Measurements from ENCODE around the gene GLI1. TPM values are rescaled to one million over a fixed set of nuclear protein-coding genes. Genes with fewer than 3 reads are reported as not detected.
A peak's percentile ranks its signal among the peaks of the same experiment; 100 is the strongest.

Gene GLI1
- total and polyA plus RNA-seq, 2 of the 13 experiments (the other 11 are each of a cell fraction or from before 2014, with no cell fraction given): 0.09 to 0.20 TPM

- POLR2A ChIA-PET: interaction anchor here (0.6 to 6.4 kb wide), 9 partner anchors 22 to 368 kb away, joined by 3 to 99 read pairs (median 9); partner anchors contain the start of genes DCTN2, DDIT3, INHBC and NAB2
- TF ChIP-seq ZBED4 (CRISPR knock-in tag; IDR thresholded peaks at IDR 0.05; ENCODE audit: borderline replicate concordance) (0 out of 2 replicates have a peak, but pooled peaks have one; percentile 31), ARID4A (CRISPR knock-in tag; IDR thresholded peaks at IDR 0.05; ENCODE audit: borderline replicate concordance) (peak; percentile 44), ZBTB7A (CRISPR knock-in tag; IDR thresholded peaks at IDR 0.05) (peak; percentile 45; the same call in 1 of the 2 replicates), IRF9 (CRISPR knock-in tag; IDR thresholded peaks at IDR 0.05; ENCODE audit: borderline replicate concordance) (0 out of 2 replicates have a peak, but pooled peaks have one; percentile 42), HOXD1 (CRISPR knock-in tag; IDR thresholded peaks at IDR 0.05) (0 out of 2 replicates have a peak, but pooled peaks have one; percentile 32), DR1 (CRISPR knock-in tag; IDR thresholded peaks at IDR 0.05) (no peak), ZNF781 (CRISPR knock-in tag; IDR thresholded peaks at IDR 0.05; ENCODE audit: borderline replicate concordance, not compliant biosample characterization) (peak; percentile 67), MXI1 (IDR thresholded peaks at IDR 0.05; ENCODE audit: borderline replicate concordance, low read depth, low read length) (peak; percentile 0; the same call in 1 of the 3 replicates), RFXAP (CRISPR knock-in tag; IDR thresholded peaks at IDR 0.05; ENCODE audit: borderline replicate concordance) (peak; percentile 60; the same call in 1 of the 2 replicates), ZMAT3 (CRISPR knock-in tag; conservative IDR thresholded peaks at IDR 0.05) (0 out of 2 replicates have a peak, but pooled peaks have one; percentile 32), KMT2B (CRISPR knock-in tag; IDR thresholded peaks at IDR 0.05) (peak; percentile 49; the same call in 1 of the 2 replicates), KAT7 (CRISPR knock-in tag; IDR thresholded peaks at IDR 0.05; ENCODE audit: borderline replicate concordance) (peak; percentile 85; the same call in 1 of the 2 replicates), ZBTB38 (CRISPR knock-in tag; IDR thresholded peaks at IDR 0.05) (0 out of 2 replicates have a peak, but pooled peaks have one; percentile 4)
Observed at GRCh38 chr12:57456145-57456700, 3.4 kb upstream of the GLI1 start.

More at GRCh38 chr12:57456145-57456700, 3.4 kb upstream of the GLI1 start:
- BruUV-seq (replicated peaks): no TSS peak
- in situ Hi-C loops (cut with HindIII; ENCODE audit: extremely low pct_ligation_motif_present, low pct_unique_long_range_greater_than_20kb): loop anchor here (5.0 kb wide), 1 partner anchor 194 kb away; no protein-coding TSS in a partner anchor
- Histone ChIP-seq H3K79me2 (ENCODE audit: insufficient read depth, low read length) (peaks cover 15% of the 10 kb centered on the region), H3K4me1 (ENCODE audit: insufficient read depth, low read length) (peaks cover 84% of the 10 kb centered on the region), H3K9me3 (ENCODE audit: low read length) (no peaks in the 10 kb centered on the region), H3K27me3 (ENCODE audit: control insufficient read depth in 1 of 2, insufficient read depth in 2 of 2, low read length in 2 of 2) (no peaks in the 10 kb centered on the region; a peak in 1 of 5 replicates), H3K4me3 (replicated peaks in 1 of 3; ENCODE audit: insufficient read depth in 1 of 3, low read depth in 2 of 3, low read length in 3 of 3) (peak overlapping the region; percentile 62 to 83 (median 66)), H3K27ac (ENCODE audit: extremely low read length, insufficient read depth, low read length) (peak overlapping the region; percentile 98), H3K9ac (ENCODE audit: insufficient read depth, low read depth, low read length) (peak overlapping the region; percentile 80), H3K36me3 (replicated peaks in 1 of 2; ENCODE audit: control insufficient read depth in 1 of 2, insufficient read depth in 2 of 2, low read length in 2 of 2) (no peaks in the 10 kb centered on the region), H3K4me2 (ENCODE audit: low read depth, low read length) (peak overlapping the region; percentile 99), H4K20me1 (ENCODE audit: insufficient read depth, low read length) (no peaks in the 10 kb centered on the region), H2AFZ (ENCODE audit: low read length) (no peak overlapping the region)
- WGBS (ENCODE audit: low lambda C conversion rate): 50% methylated on average over 11 of the region's 15 CpGs
- intact Hi-C loops (cut with micrococcal nuclease; ENCODE audit: unreplicated experiment): loop anchor here (10.0 kb wide), 1 partner anchor 701 kb away; the partner anchor contains the start of gene PRIM1
- CTCF ChIA-PET (ENCODE audit: low intra/inter-chr PET ratio, low total read pairs): interaction anchor here (6.1 kb wide), 1 partner anchor 149 kb away, joined by 66 read pairs; no protein-coding TSS in a partner anchor
- DNase-seq (ENCODE audit: low spot score) (peak; percentile 77), FAIRE-seq (peak; percentile 91), ATAC-seq (peak; percentile 50)

Data from HepG2 (cell line).